ENCODE results near the gene ANXA7.

ANXA7 gene

DNA sequence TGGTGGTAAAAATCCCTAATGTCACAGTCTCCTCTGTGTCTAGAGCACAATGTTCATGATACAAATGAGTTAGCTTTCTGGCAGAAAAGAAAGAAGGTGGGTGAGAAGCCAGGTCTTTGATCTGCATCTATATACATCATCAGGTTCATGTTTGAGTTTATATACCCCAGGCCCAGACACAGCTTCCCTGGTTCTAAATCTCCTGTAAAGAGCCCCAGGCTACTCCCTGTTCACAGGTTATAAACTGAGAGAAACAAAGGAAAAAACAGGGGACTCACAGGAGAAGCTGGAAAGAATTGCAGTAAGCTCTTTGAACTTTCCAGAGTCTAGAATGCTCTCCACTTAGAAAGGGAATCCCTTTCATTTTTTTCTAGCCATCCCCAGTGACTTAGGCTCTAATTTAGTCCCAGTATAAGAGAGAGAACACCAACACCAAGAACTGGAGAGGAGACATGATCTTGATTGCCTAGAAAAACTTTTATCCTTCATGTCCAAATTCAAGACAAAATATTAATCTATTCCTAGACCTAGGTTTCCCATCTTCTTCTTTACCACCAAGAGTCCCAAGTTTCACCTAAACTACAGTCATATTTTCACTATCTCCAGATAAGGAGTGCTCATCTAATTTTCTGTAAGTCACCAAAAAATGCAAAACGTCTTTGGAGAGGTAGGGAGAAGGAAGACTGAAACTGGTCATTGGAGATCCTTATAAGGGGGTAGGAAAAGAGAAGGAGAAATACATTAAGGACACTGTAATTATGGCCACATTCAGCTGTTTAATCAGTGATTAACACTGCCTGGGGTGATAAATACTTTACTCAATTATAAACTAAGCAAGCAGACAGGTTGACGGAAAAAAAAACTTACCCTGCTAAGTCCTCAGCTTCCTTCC, 19.0 kb upstream of the ANXA7 start:
- H3K27ac Mint-ChIP-seq, result peak overlapping the region in 2 of 3 experiments; percentile 63 to 67

DNA sequence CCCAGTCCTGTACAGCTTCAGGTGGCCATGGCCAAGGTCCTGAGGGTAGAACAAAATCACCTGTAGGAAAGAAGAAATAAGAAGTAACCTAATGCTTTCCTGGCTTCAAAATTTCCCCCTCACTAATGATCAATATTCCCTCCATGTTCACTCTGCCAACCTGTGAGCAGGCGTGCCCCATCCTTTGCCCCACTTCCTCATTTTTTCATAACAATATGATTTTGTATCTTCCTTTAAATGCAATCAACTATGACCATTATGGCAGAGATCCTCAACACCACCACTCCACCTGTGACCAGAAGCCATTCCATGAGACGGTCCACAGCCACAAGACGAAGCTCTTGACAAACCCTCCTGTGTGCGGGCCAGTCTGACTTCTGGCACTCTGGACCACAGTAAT, 12.5 kb upstream of the ANXA7 start:
- TF ChIP-seq, protein P1, sequence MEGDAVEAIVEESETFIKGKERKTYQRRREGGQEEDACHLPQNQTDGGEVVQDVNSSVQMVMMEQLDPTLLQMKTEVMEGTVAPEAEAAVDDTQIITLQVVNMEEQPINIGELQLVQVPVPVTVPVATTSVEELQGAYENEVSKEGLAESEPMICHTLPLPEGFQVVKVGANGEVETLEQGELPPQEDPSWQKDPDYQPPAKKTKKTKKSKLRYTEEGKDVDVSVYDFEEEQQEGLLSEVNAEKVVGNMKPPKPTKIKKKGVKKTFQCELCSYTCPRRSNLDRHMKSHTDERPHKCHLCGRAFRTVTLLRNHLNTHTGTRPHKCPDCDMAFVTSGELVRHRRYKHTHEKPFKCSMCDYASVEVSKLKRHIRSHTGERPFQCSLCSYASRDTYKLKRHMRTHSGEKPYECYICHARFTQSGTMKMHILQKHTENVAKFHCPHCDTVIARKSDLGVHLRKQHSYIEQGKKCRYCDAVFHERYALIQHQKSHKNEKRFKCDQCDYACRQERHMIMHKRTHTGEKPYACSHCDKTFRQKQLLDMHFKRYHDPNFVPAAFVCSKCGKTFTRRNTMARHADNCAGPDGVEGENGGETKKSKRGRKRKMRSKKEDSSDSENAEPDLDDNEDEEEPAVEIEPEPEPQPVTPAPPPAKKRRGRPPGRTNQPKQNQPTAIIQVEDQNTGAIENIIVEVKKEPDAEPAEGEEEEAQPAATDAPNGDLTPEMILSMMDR (IDR thresholded peaks at IDR 0.05; ENCODE audit: unreplicated experiment in 3 of 3), result no peak
- Mint-ChIP-seq H3K27me3 (ENCODE audit: low read depth) (no peaks in the 10 kb centered on the region), H3K4me3 (no peak overlapping the region), H3K27ac (no peak overlapping the region), H3K4me1 (no peaks in the 10 kb centered on the region), H3K36me3 (ENCODE audit: low read depth) (peaks cover 60% of the 10 kb centered on the region), H3K9me3 (no peaks in the 10 kb centered on the region)

More for the DNA sequence above, 19.0 kb upstream of the ANXA7 start:
- H3K4me3 Mint-ChIP-seq, result no peak overlapping the region
- peaks cover 23% of the 10 kb centered on the region for H3K4me1 Mint-ChIP-seq
- H3K9me3 Mint-ChIP-seq, result no peaks in the 10 kb centered on the region
- peaks cover 36% of the 10 kb centered on the region for H3K36me3 Mint-ChIP-seq (ENCODE audit: low read depth)
- TF ChIP-seq, protein P1 (IDR thresholded peaks at IDR 0.05; ENCODE audit: unreplicated experiment in 3 of 3), result no peak
- H3K27me3 Mint-ChIP-seq (ENCODE audit: low read depth), result no peaks in the 10 kb centered on the region

DNA sequence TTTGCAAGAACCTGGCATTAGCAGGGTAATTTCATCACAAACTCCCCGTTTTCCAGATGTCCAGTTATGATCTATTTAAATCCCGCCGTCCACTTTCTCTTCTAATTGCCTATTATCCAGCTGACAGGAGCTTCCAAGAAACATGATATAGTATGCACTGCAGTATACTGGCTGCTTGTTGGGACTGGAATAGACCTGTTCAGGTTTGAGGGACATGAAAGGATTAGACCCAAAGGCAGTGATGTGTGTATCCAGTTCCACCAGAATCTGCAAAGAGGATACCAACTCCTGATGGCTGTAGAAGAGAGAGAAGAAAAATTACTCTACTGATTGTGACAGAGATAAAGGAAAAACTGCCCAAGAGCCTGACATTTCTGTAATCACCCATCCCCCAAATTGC, 10.6 kb upstream of the ANXA7 start:
- no peak overlapping the region for H3K4me3 Mint-ChIP-seq
- no peaks in the 10 kb centered on the region for H3K9me3 Mint-ChIP-seq
- H3K27ac Mint-ChIP-seq, result no peak overlapping the region
- H3K36me3 Mint-ChIP-seq (ENCODE audit: low read depth), result peaks cover 52% of the 10 kb centered on the region
- TF ChIP-seq, protein P1 (IDR thresholded peaks at IDR 0.05; ENCODE audit: unreplicated experiment in 3 of 3), result no peak
- H3K4me1 Mint-ChIP-seq, result no peaks in the 10 kb centered on the region
- H3K27me3 Mint-ChIP-seq (ENCODE audit: low read depth), result no peaks in the 10 kb centered on the region

DNA sequence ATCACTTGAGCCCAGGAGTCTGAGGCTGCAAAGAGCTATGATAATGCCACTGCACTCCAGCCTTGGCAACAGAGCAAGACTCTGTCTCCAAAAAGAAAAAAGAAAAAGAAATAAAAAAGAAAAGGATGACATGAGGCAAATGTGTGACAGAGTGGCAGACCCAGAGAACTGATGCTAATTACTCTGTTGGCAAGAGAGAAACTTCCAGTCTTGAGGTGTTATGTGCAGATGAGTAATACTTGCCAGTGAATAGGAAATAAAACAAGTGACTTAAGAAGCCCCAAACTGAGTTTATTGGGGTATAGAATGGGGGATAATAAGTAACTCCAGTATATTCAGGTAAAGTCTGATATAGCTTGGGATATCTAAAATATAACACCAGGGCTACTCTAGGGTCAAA, 9.5 kb upstream of the ANXA7 start:
- Mint-ChIP-seq H3K9me3 (no peaks in the 10 kb centered on the region), H3K36me3 (ENCODE audit: low read depth) (peaks cover 51% of the 10 kb centered on the region), H3K27me3 (ENCODE audit: low read depth) (no peaks in the 10 kb centered on the region), H3K4me3 (no peak overlapping the region), H3K27ac (no peak overlapping the region), H3K4me1 (no peaks in the 10 kb centered on the region)
- TF ChIP-seq, protein P1 (IDR thresholded peaks at IDR 0.05; ENCODE audit: unreplicated experiment in 3 of 3), result no peak

DNA sequence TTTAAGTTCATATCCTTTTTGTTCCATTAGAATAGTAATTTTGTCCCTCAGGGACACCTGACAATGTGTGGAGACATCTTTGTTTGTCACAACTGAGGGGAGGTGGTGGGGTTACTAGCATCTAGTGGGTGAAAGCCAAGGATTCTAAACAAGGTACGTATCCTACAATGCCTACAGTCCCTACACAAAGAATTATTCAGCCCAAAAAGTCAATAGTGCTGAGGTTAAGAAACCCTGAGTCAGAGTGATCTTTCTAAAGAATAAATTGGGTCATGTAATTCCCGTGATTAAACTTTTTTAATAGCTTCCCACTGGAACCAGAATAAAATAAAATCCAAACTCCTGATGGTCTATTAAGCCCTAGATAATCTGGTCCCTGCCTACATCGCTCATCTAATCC, 2.7 kb upstream of the ANXA7 start:
- TF ChIP-seq, protein P1 (IDR thresholded peaks at IDR 0.05; ENCODE audit: unreplicated experiment in 3 of 3), result no peak
- no peak overlapping the region for H3K27ac Mint-ChIP-seq
- H3K4me1 Mint-ChIP-seq, result peaks cover 8% of the 10 kb centered on the region
- peaks cover 5% of the 10 kb centered on the region for H3K27me3 Mint-ChIP-seq (ENCODE audit: low read depth)
- H3K4me3 Mint-ChIP-seq, result no peak overlapping the region
- no peaks in the 10 kb centered on the region for H3K36me3 Mint-ChIP-seq (ENCODE audit: low read depth)
- H3K9me3 Mint-ChIP-seq, result no peaks in the 10 kb centered on the region
